H1 (cell line): ENCODE measurements around the gene FBN2.

Experiments
- CEBPB ChIP-seq: IDR thresholded peaks from 2 replicates; pipeline ENCODE4 v1.6.1; 2012; ENCODE audit warnings: low read depth, low read length
- CTCF ChIP-seq, 3 experiments: IDR thresholded peaks; 1 replicate in 2 of 3; 2 replicates in 1 of 3; pipeline versions ENCODE4 v1.5.1 to v1.6.1; 2011; ENCODE audit warnings: low read length in 3 of 3, mild to moderate bottlenecking in 3 of 3, inconsistent platforms in 2 of 3, low read depth in 1 of 3, moderate library complexity in 1 of 3; ENCODE audit not compliant: insufficient read depth in 1 of 3; ENCODE audit errors: control extremely low read depth in 1 of 3
- KDM5A ChIP-seq: fragments of 200-600 bp; IDR thresholded peaks from 2 replicates; pipeline ENCODE4 v1.7.1; 2012; ENCODE audit warnings: mild to moderate bottlenecking, low read length, inconsistent platforms, mixed read lengths
- POLR2A ChIP-seq, 2 experiments: IDR thresholded peaks; 1 replicate in 1 of 2; 2 replicates in 1 of 2; pipeline ENCODE4 v1.6.1; 2011; ENCODE audit warnings: low read depth in 2 of 2, low read length in 2 of 2, mild to moderate bottlenecking in 2 of 2; ENCODE audit errors: control extremely low read depth in 1 of 2
- POLR2AphosphoS5 ChIP-seq: IDR thresholded peaks from 2 replicates; pipeline ENCODE4 v1.6.1; 2011; ENCODE audit warnings: low read depth, low read length
- RFX5 ChIP-seq: IDR thresholded peaks from 2 replicates; pipeline ENCODE4 v1.6.1; 2011; ENCODE audit warnings: low read depth, low read length, improper control_type of control experiment, borderline replicate concordance
- SP1 ChIP-seq: IDR thresholded peaks from 2 replicates; pipeline ENCODE4 v1.6.1; 2011; ENCODE audit warnings: low read depth, low read length
- YY1 ChIP-seq: IDR thresholded peaks from 2 replicates; pipeline ENCODE4 v1.6.1; 2011; ENCODE audit warnings: low read depth, mild to moderate bottlenecking, low read length
- ZNF274 ChIP-seq: IDR thresholded peaks from 2 replicates; pipeline ENCODE4 v1.7.0; 2012; ENCODE audit warnings: low read length, borderline replicate concordance; ENCODE audit errors: extremely low read depth

GRCh38 chr5:128228008-128228407, 310.0 kb downstream of the FBN2 start:
- TF ChIP-seq POLR2AphosphoS5 (no peak), SP1 (no peak), ZNF274 (no peak), POLR2A (IDR thresholded peaks at IDR 0.05; ENCODE audit: control extremely low read depth in 1 of 2, low read depth in 2 of 2, low read length in 2 of 2) (no peak), YY1 (no peak), CTCF (IDR thresholded peaks at IDR 0.05; ENCODE audit: control extremely low read depth in 1 of 3, insufficient read depth in 1 of 3, low read depth in 1 of 3, low read length in 3 of 3) (no peak), RFX5 (no peak), CEBPB (no peak), KDM5A (no peak)
